GM12873 (cell line): ENCODE results near the gene GNE.

ENCODE experiments used
- TF ChIP-seq, protein P1 (sequence below): IDR thresholded peaks from 2 replicates; pipeline ENCODE4 v1.5.1; 2012; ENCODE audit warnings: low read depth, mild to moderate bottlenecking, moderate library complexity, low read length, control low read depth; ENCODE audit not compliant: insufficient read depth; ENCODE audit errors: missing control alignments

The GNE gene

DNA sequence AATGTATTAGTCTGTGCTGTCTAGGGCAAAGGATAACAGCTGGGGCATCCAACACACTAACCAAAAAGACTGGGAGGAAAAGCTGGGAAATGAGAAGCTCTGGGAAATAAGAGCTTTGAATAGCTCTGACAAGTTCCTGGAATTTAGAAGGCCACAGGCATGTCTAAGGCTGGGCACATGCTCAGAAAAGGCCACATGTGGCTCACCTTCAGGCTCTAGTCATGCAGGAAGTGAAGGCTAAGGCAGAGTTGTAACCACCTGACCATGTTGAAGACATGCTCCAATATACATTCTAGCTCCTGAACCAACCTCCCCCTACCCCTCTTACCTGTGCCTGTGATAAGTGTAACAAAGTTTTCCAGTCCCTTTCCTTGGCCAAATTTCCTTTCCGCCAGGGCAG is 35.8 kb downstream of the GNE start:
- TF ChIP-seq, protein P1, sequence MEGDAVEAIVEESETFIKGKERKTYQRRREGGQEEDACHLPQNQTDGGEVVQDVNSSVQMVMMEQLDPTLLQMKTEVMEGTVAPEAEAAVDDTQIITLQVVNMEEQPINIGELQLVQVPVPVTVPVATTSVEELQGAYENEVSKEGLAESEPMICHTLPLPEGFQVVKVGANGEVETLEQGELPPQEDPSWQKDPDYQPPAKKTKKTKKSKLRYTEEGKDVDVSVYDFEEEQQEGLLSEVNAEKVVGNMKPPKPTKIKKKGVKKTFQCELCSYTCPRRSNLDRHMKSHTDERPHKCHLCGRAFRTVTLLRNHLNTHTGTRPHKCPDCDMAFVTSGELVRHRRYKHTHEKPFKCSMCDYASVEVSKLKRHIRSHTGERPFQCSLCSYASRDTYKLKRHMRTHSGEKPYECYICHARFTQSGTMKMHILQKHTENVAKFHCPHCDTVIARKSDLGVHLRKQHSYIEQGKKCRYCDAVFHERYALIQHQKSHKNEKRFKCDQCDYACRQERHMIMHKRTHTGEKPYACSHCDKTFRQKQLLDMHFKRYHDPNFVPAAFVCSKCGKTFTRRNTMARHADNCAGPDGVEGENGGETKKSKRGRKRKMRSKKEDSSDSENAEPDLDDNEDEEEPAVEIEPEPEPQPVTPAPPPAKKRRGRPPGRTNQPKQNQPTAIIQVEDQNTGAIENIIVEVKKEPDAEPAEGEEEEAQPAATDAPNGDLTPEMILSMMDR = no peak

DNA sequence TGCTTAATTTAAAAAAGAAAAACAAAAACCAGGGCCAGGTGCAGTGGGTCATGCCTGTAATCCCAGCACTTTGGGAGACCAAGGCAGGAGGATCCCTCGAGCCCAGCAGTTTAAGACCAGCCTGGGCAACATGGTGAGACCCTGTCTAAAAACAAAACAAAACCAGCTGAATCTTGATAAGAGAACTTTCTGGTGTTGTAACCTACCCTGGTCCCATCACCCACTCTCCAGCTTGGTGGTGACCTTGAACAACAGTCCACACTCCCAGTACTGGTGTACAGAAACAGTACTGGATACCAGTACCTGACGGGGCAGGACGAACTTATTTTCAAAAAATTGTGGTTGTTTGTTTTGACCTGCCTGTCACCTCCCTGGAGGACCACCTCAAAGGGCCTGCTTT is 36.6 kb downstream of the GNE start:
- TF ChIP-seq, protein P1 = no peak

DNA sequence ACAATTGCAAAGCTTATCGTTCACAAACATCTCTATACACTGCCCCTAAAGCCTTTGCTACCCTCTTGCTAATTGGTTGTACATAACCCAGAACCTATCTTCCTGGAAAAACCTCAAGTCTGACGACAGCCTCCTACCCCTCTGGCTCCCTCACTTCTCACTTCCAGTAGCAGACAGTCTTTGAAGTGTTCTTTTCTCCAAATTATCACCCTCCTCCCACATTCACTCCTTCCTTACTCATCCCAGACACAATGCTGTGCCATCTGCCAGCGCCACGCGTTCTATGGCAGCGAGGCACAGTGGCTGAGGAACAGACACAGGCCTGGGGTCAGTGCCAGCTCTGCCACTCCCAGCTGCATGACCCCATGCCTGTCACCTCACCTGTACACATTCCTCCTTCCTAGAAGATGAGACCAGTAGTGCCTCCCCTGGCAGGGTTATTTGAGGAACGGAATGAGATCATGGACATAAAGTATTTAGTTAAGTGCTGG is 39.8 kb downstream of the GNE start:
- TF ChIP-seq, protein P1 = no peak

DNA sequence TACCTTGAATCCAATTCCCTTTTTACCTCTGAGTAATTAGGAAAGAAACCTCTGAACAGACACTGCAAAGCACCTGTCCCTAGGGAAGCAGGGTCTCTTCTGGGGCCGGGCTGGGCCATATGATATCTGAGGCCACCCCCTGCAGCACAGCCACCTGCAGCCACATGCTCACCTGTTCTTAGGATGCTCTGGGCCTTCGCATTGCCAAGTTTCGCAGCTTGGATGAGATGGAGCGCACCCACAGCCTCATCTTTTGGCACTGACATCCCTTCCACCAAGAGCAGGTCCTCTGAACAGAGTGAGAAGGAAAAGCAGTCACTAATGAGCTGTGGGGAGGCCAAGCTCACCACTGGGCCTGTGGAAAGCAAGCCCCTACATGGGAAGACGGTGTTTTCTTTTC is 40.2 kb downstream of the GNE start:
- TF ChIP-seq, protein P1 = no peak

DNA sequence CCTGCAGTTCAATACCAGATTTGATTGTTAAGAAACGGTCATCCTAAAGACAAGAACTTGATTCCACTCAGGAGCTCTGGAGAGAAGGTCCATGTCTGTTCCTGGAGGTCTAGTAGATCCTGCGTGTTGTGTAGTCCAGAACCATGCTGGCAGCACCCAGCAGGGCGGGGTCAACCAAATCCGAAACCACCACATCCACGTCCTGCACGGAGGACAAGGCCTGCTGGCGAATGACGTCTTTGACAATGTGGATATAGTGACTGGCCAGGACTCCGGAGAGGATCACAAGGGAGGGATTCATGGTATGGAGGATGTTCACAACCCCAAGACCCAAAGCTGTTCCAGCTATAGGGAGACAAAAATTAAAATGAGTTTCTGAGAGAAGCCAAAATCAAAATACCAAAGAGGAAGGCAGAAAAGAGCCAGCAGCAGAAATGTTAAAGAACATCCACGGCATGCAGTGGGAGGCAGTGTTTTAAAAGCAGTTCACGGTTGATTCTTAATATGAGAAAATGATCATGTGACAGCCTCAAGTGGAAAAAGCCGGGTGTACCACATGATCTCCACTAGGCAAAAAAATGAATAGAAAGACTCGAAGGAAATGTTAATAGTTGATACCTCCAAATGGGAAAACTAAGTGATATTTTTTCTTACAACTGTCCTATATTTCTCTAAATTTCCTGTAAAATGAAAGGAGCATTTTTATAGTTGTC is 40.8 kb downstream of the GNE start:
- TF ChIP-seq, protein P1 = no peak

DNA sequence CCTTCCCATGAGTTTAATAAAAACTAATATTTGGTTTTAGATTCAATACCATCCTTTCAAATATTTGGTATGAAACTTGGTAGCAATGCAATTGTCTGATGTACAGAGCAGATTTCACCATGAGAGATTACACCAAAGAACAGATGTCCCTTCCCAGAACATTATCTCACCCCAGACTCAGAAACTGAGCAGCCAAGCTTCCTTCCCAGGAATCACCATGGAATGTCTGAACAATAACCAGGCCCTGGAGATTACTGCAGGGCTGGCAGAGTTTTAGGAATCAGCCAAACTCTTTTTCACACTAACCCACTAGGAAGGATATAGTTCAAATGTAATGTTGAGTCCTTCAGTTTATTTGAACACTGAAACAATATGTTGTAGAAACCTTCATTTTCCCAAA is 43.7 kb downstream of the GNE start:
- TF ChIP-seq, protein P1 = no peak

DNA sequence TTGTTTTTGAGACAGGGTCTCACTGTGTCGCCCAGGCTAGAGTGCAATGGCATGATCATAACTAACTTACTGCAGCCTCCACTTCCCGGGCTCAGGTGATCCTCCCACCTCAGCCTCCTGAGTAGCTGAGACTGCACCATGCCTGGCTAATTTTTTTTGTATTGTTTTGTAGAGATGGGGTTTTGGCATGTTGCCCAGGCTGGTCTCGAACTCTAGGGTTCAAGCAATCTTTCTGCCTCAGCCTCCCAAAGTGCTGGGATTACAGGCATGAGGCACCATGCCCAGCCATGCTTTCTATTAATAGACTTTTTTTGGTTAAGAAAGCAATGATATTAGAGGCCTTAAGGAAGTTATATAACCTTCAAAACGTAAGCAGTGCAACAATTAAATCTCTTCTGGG is 44.3 kb downstream of the GNE start:
- TF ChIP-seq, protein P1 = no peak

DNA sequence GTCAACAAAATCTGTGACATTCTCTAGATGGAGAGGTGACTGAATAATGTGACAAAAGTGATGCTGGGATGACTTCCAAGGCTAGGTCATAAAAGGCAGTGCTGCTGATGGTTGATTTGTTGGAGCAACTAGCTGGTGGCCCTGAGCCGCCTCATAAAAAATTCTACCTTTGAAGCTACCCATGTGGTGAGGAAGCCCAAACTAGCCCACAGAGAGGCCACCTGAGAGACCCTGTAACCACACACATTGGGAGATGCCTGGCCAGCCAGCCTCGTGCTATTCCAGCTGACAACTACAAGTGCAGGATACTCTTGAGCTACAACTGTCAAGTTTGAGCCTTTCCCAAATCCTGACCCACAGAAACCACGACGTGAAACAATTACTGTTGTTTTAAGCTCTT is 44.9 kb downstream of the GNE start:
- TF ChIP-seq, protein P1 = no peak
